Measurements from ENCODE around the gene FANCM. TPM values are rescaled to one million over a fixed set of nuclear protein-coding genes. Genes with fewer than 3 reads are reported as not detected.

The FANCM gene
- total and polyA plus RNA-seq, 3 donors from 2014 or later = 9.3 to 25.2 (median 16.4) TPM

- no peak overlapping the region for H3K27ac ChIP-seq
- H3K9me3 ChIP-seq = no peaks in the 10 kb centered on the region
- DNase-seq = no peak
- intact Hi-C loops (cut with DNase I; ENCODE audit: low total_unique reads) = no loop called here
- no peaks in the 10 kb centered on the region for H3K36me3 ChIP-seq (ENCODE audit: low read depth, missing control alignments)
- H3K4me1 ChIP-seq = no peaks in the 10 kb centered on the region
- WGBS, 2 donors = 58 to 67% methylated on average over 6 of the region's 6 CpGs
- no peak for TF ChIP-seq CTCF (IDR thresholded peaks at IDR 0.05)
- no peak for TF ChIP-seq POLR2A (IDR thresholded peaks at IDR 0.05)
- H3K27me3 ChIP-seq = no peaks in the 10 kb centered on the region
- no peak overlapping the region for H3K4me3 ChIP-seq
Measured at GRCh38 chr14:45118594-45118993, 17.1 kb upstream of the FANCM start.

- WGBS, 2 donors = 55 to 79% methylated on average over 1 of the region's 1 CpG
- DNase-seq = no peak
- intact Hi-C loops (cut with DNase I; ENCODE audit: low total_unique reads) = no loop called here
- no peaks in the 10 kb centered on the region for H3K4me1 ChIP-seq
- H3K4me3 ChIP-seq = no peak overlapping the region
- H3K27ac ChIP-seq = no peak overlapping the region
- H3K36me3 ChIP-seq (ENCODE audit: low read depth, missing control alignments) = no peaks in the 10 kb centered on the region
- TF ChIP-seq CTCF (IDR thresholded peaks at IDR 0.05) (no peak), POLR2A (IDR thresholded peaks at IDR 0.05) (no peak)
- no peaks in the 10 kb centered on the region for H3K27me3 ChIP-seq
- H3K9me3 ChIP-seq = no peaks in the 10 kb centered on the region
Measured at GRCh38 chr14:45120096-45120495, 15.6 kb upstream of the FANCM start.

GRCh38 chr14:45123271-45123670 lies 12.5 kb upstream of the FANCM start:
- Histone ChIP-seq H3K4me1 (no peaks in the 10 kb centered on the region), H3K27ac (peak overlapping the region in 1 of 2 donors; percentile 6), H3K9me3 (no peaks in the 10 kb centered on the region), H3K27me3 (no peaks in the 10 kb centered on the region), H3K36me3 (ENCODE audit: low read depth, missing control alignments) (no peaks in the 10 kb centered on the region), H3K4me3 (no peak overlapping the region)
- no peak for DNase-seq
- TF ChIP-seq CTCF (IDR thresholded peaks at IDR 0.05) = no peak
- TF ChIP-seq POLR2A (IDR thresholded peaks at IDR 0.05) = no peak
- 45 to 51% methylated on average over 3 of the region's 3 CpGs for WGBS, 2 donors
- intact Hi-C loops (cut with DNase I; ENCODE audit: low total_unique reads) = no loop called here

- no peak for DNase-seq
- intact Hi-C loops (cut with DNase I; ENCODE audit: low total_unique reads) = no loop called here
- Histone ChIP-seq H3K9me3 (no peaks in the 10 kb centered on the region), H3K27me3 (no peaks in the 10 kb centered on the region), H3K36me3 (ENCODE audit: low read depth, missing control alignments) (no peaks in the 10 kb centered on the region), H3K4me1 (peaks cover 2% of the 10 kb centered on the region), H3K4me3 (no peak overlapping the region), H3K27ac (no peak overlapping the region)
- TF ChIP-seq POLR2A (IDR thresholded peaks at IDR 0.05) = no peak
- TF ChIP-seq CTCF (IDR thresholded peaks at IDR 0.05) = no peak
- WGBS, 2 donors = 90 to 94% methylated on average over 2 of the region's 2 CpGs
Measured at GRCh38 chr14:45125754-45126153, 10.0 kb upstream of the FANCM start.

GRCh38 chr14:45128963-45129629 lies 6.6 kb upstream of the FANCM start:
- H3K4me3 ChIP-seq = no peak overlapping the region
- no peaks in the 10 kb centered on the region for H3K9me3 ChIP-seq
- H3K36me3 ChIP-seq (ENCODE audit: low read depth, missing control alignments) = no peaks in the 10 kb centered on the region
- no peak for TF ChIP-seq CTCF (IDR thresholded peaks at IDR 0.05)
- TF ChIP-seq POLR2A (IDR thresholded peaks at IDR 0.05) = no peak
- peaks cover 16% of the 10 kb centered on the region for H3K4me1 ChIP-seq
- DNase-seq = no peak
- H3K27ac ChIP-seq = no peak overlapping the region
- intact Hi-C loops (cut with DNase I; ENCODE audit: low total_unique reads) = no loop called here
- 32 to 67% methylated on average over 1 of the region's 1 CpG for WGBS, 2 donors
- H3K27me3 ChIP-seq = no peaks in the 10 kb centered on the region

Measured in testis (tissue), 3 donors.